HEK293 (cell line): ENCODE data around the gene HOXC10.

ENCODE experiments used
- GFI1B ChIP-seq: fragments of 450-650 bp; formaldehyde crosslinking; IDR thresholded peaks from 2 replicates; pipeline ENCODE4 v1.5.1; 2016; ENCODE audit warnings: missing biosample characterization, missing genetic modification characterization
- KLF1 ChIP-seq: fragments of 450-650 bp; formaldehyde crosslinking; IDR thresholded peaks from 2 replicates; pipeline ENCODE4 v1.5.1; 2016; ENCODE audit warnings: missing biosample characterization, missing genetic modification characterization
- KLF7 ChIP-seq: fragments of 450-650 bp; formaldehyde crosslinking; IDR thresholded peaks from 2 replicates; pipeline ENCODE4 v1.5.1; 2016; ENCODE audit warnings: missing biosample characterization, missing genetic modification characterization, borderline replicate concordance
- KLF8 ChIP-seq: fragments of 450-650 bp; formaldehyde crosslinking; IDR thresholded peaks from 2 replicates; pipeline ENCODE4 v1.5.1; 2016; ENCODE audit warnings: missing biosample characterization, missing genetic modification characterization
- MEIS1 ChIP-seq: sonication (generic); formaldehyde crosslinking; IDR thresholded peaks from 2 replicates; pipeline ENCODE4 v1.8.1; 2022; ENCODE audit warnings: missing genetic modification reagents, mild to moderate bottlenecking, borderline replicate concordance
- PRDM10 ChIP-seq: fragments of 450-650 bp; formaldehyde crosslinking; IDR thresholded peaks from 2 replicates; pipeline ENCODE4 v1.5.1; 2016; ENCODE audit warnings: missing biosample characterization, missing genetic modification characterization
- RBAK ChIP-seq: fragments of 450-650 bp; formaldehyde crosslinking; IDR thresholded peaks from 2 replicates; pipeline ENCODE4 v1.5.1; 2016; ENCODE audit warnings: missing biosample characterization, missing genetic modification characterization
- REPIN1 ChIP-seq: fragments of 450-650 bp; formaldehyde crosslinking; IDR thresholded peaks from 2 replicates; pipeline ENCODE4 v1.5.1; 2017; ENCODE audit warnings: missing biosample characterization, missing genetic modification characterization, low read depth
- SALL2 ChIP-seq: fragments of 450-650 bp; formaldehyde crosslinking; IDR thresholded peaks from 2 replicates; pipeline ENCODE4 v1.5.0; 2017; ENCODE audit warnings: missing biosample characterization, mild to moderate bottlenecking, missing genetic modification characterization, borderline replicate concordance
- ZBTB17 ChIP-seq: fragments of 450-650 bp; formaldehyde crosslinking; IDR thresholded peaks from 2 replicates; pipeline ENCODE4 v1.5.1; 2016; ENCODE audit warnings: missing biosample characterization, missing genetic modification characterization
- ZBTB21 ChIP-seq: fragments of 450-650 bp; formaldehyde crosslinking; IDR thresholded peaks from 2 replicates; pipeline ENCODE4 v1.5.1; 2017; ENCODE audit warnings: missing biosample characterization, missing genetic modification characterization
- ZNF148 ChIP-seq: fragments of 450-650 bp; formaldehyde crosslinking; IDR thresholded peaks from 2 replicates; pipeline ENCODE4 v1.5.0; 2017; ENCODE audit warnings: missing biosample characterization, missing genetic modification characterization, borderline replicate concordance
- ZNF174 ChIP-seq: fragments of 450-650 bp; formaldehyde crosslinking; IDR thresholded peaks from 2 replicates; pipeline ENCODE4 v1.5.0; 2017; ENCODE audit warnings: missing biosample characterization, mild to moderate bottlenecking, missing genetic modification characterization
- ZNF239 ChIP-seq: fragments of 450-650 bp; formaldehyde crosslinking; IDR thresholded peaks from 2 replicates; pipeline ENCODE4 v1.5.1; 2016; ENCODE audit warnings: missing biosample characterization, missing genetic modification characterization
- ZNF274 ChIP-seq, 2 experiments: fragments of 200-500 bp in 1 of 2; fragments of 450-650 bp in 1 of 2; sonication (Bioruptor generic) in 1 of 2; formaldehyde crosslinking in 1 of 2; IDR thresholded peaks; 2 replicates each; pipeline versions ENCODE4 v1.5.1 to v1.6.1; 2014 to 2016; ENCODE audit warnings: borderline replicate concordance in 1 of 2, inconsistent platforms in 1 of 2, low read length in 1 of 2, missing biosample characterization in 1 of 2, missing genetic modification characterization in 1 of 2
- ZNF311 ChIP-seq: fragments of 450-650 bp; formaldehyde crosslinking; IDR thresholded peaks from 2 replicates; pipeline ENCODE4 v1.5.1; 2017; ENCODE audit warnings: missing biosample characterization, missing genetic modification characterization, borderline replicate concordance
- ZNF350 ChIP-seq: fragments of 450-650 bp; formaldehyde crosslinking; IDR thresholded peaks from 2 replicates; pipeline ENCODE4 v1.5.0; 2017; ENCODE audit warnings: missing biosample characterization, mild to moderate bottlenecking, missing genetic modification characterization
- ZNF596 ChIP-seq: fragments of 450-650 bp; IDR thresholded peaks from 2 replicates; pipeline ENCODE4 v1.5.0; 2018; ENCODE audit warnings: missing biosample characterization, mild to moderate bottlenecking, missing genetic modification characterization, moderate library complexity
- ZNF600 ChIP-seq: fragments of 450-650 bp; formaldehyde crosslinking; IDR thresholded peaks from 2 replicates; pipeline ENCODE4 v1.5.1; 2016; ENCODE audit warnings: missing biosample characterization, missing genetic modification characterization
- ZSCAN18 ChIP-seq: fragments of 450-650 bp; formaldehyde crosslinking; IDR thresholded peaks from 2 replicates; pipeline ENCODE4 v1.5.1; 2016; ENCODE audit warnings: missing biosample characterization, missing genetic modification characterization
- ZSCAN30 ChIP-seq: fragments of 450-650 bp; IDR thresholded peaks from 2 replicates; pipeline ENCODE4 v1.5.1; 2018; ENCODE audit warnings: missing biosample characterization, mild to moderate bottlenecking, missing genetic modification characterization, moderate library complexity
- TF ChIP-seq, protein P1 (sequence below): fragments of 450-650 bp; formaldehyde crosslinking; IDR thresholded peaks from 2 replicates; pipeline ENCODE4 v1.5.1; 2016; ENCODE audit warnings: missing biosample characterization, missing genetic modification characterization, borderline replicate concordance
- TF ChIP-seq, protein P2 (sequence below): IDR thresholded peaks from 2 replicates; pipeline ENCODE4 v1.6.1; 2011; ENCODE audit warnings: mild to moderate bottlenecking, low read depth, low read length, borderline replicate concordance
- TF ChIP-seq, protein P3 (sequence below): fragments of 450-650 bp; formaldehyde crosslinking; IDR thresholded peaks from 2 replicates; pipeline ENCODE4 v1.5.1; 2016; ENCODE audit warnings: missing biosample characterization, missing genetic modification characterization

The HOXC10 gene

DNA sequence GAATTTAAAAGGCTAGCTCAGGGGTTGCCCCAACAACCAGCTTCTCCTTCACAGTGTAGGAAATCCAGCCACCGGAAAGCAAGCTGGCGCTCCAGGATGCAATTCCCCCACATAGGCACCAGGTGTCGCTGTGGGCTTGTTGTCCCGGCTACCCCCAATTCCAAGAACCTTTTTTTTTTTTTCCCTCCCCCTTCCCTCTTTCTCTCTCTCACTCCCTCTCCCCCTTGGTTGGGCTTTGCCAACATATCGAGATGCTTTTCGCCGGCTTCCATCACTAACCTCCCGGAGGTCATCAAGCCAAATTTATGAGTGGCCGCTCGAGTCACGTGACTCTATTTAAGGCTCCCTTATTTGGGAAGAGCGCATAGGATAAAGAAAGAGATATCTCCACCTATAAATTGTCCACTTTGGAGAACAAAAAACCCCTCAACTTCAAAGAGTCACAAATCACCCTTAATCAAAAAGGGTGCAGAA lies 47.7 kb downstream of the HOXC10 start, which contains the start of gene HOXC5 (continued):
- TF ChIP-seq ZSCAN18 (tag by site-specific recombination) = peak; percentile 95
- TF ChIP-seq ZBTB17 (tag by site-specific recombination) = peak; percentile 88
- peak; percentile 71 for TF ChIP-seq KLF1 (tag by site-specific recombination)
- no peak for TF ChIP-seq ZNF274 (IDR thresholded peaks at IDR 0.05; ENCODE audit: low read length)
- no peak for TF ChIP-seq ZNF274 (tag by site-specific recombination; IDR thresholded peaks at IDR 0.05; ENCODE audit: borderline replicate concordance)
- TF ChIP-seq ZBTB21 = peak; percentile 81
- TF ChIP-seq ZNF239 (tag by site-specific recombination) = no peak
- peak; percentile 88 for TF ChIP-seq ZNF596 (tag by site-specific recombination)
- TF ChIP-seq GFI1B = no peak
- no peak for TF ChIP-seq ZNF311
- no peak for TF ChIP-seq MEIS1 (CRISPR knock-in tag)
- TF ChIP-seq ZNF174 (tag by site-specific recombination) = no peak
- no peak; the same call in 1 of the 2 replicates for TF ChIP-seq ZNF148
- no peak for TF ChIP-seq REPIN1 (tag by site-specific recombination)
- peak; percentile 95 for TF ChIP-seq KLF8 (tag by site-specific recombination)
- TF ChIP-seq, protein P1, sequence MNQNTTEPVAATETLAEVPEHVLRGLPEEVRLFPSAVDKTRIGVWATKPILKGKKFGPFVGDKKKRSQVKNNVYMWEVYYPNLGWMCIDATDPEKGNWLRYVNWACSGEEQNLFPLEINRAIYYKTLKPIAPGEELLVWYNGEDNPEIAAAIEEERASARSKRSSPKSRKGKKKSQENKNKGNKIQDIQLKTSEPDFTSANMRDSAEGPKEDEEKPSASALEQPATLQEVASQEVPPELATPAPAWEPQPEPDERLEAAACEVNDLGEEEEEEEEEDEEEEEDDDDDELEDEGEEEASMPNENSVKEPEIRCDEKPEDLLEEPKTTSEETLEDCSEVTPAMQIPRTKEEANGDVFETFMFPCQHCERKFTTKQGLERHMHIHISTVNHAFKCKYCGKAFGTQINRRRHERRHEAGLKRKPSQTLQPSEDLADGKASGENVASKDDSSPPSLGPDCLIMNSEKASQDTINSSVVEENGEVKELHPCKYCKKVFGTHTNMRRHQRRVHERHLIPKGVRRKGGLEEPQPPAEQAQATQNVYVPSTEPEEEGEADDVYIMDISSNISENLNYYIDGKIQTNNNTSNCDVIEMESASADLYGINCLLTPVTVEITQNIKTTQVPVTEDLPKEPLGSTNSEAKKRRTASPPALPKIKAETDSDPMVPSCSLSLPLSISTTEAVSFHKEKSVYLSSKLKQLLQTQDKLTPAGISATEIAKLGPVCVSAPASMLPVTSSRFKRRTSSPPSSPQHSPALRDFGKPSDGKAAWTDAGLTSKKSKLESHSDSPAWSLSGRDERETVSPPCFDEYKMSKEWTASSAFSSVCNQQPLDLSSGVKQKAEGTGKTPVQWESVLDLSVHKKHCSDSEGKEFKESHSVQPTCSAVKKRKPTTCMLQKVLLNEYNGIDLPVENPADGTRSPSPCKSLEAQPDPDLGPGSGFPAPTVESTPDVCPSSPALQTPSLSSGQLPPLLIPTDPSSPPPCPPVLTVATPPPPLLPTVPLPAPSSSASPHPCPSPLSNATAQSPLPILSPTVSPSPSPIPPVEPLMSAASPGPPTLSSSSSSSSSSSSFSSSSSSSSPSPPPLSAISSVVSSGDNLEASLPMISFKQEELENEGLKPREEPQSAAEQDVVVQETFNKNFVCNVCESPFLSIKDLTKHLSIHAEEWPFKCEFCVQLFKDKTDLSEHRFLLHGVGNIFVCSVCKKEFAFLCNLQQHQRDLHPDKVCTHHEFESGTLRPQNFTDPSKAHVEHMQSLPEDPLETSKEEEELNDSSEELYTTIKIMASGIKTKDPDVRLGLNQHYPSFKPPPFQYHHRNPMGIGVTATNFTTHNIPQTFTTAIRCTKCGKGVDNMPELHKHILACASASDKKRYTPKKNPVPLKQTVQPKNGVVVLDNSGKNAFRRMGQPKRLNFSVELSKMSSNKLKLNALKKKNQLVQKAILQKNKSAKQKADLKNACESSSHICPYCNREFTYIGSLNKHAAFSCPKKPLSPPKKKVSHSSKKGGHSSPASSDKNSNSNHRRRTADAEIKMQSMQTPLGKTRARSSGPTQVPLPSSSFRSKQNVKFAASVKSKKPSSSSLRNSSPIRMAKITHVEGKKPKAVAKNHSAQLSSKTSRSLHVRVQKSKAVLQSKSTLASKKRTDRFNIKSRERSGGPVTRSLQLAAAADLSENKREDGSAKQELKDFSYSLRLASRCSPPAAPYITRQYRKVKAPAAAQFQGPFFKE (tag by site-specific recombination) = no peak
- no peak; the same call in 1 of the 2 replicates for TF ChIP-seq RBAK (tag by site-specific recombination)
- TF ChIP-seq, protein P2, sequence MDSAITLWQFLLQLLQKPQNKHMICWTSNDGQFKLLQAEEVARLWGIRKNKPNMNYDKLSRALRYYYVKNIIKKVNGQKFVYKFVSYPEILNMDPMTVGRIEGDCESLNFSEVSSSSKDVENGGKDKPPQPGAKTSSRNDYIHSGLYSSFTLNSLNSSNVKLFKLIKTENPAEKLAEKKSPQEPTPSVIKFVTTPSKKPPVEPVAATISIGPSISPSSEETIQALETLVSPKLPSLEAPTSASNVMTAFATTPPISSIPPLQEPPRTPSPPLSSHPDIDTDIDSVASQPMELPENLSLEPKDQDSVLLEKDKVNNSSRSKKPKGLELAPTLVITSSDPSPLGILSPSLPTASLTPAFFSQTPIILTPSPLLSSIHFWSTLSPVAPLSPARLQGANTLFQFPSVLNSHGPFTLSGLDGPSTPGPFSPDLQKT = no peak
- TF ChIP-seq, protein P3, sequence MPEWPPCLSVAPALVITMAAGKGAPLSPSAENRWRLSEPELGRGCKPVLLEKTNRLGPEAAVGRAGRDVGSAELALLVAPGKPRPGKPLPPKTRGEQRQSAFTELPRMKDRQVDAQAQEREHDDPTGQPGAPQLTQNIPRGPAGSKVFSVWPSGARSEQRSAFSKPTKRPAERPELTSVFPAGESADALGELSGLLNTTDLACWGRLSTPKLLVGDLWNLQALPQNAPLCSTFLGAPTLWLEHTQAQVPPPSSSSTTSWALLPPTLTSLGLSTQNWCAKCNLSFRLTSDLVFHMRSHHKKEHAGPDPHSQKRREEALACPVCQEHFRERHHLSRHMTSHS (tag by site-specific recombination) = no peak
- TF ChIP-seq ZSCAN30 (tag by site-specific recombination) = peak; percentile 45; the same call in 1 of the 2 replicates
- peak; percentile 49; the same call in 1 of the 2 replicates for TF ChIP-seq KLF7 (tag by site-specific recombination)
- TF ChIP-seq PRDM10 (tag by site-specific recombination) = peak; percentile 96
- no peak for TF ChIP-seq ZNF350
- TF ChIP-seq ZNF600 (tag by site-specific recombination) = peak; percentile 68
- no peak for TF ChIP-seq SALL2 (tag by site-specific recombination)
